PC-3 (cell line): Measurements from ENCODE around the gene ARMH4. TPM values are rescaled to one million over a fixed set of nuclear protein-coding genes. Genes with fewer than 3 reads are reported as not detected.

Experiments used
- ATAC-seq: fragments of 200-7000 bp; cut with Tn5 transposase; 2 replicates; pipeline ENCODE4 v1.9.1; 2020; ENCODE audit warnings: mild to moderate bottlenecking, moderate library complexity
- BruUV-seq: library from RNA; stranded (reverse); fragments of 400-500 nt; replicated peaks from 2 replicates; lab custom pipeline; 2021; lab: Mats Ljungman, UMichigan
- CTCF ChIA-PET: fragments of 300-600 bp; sonication (Branson Sonifier 250); formaldehyde crosslinking; loops from one replicate; lab custom pipeline; 2022; ENCODE audit warnings: antibody characterized with exemption; lab: Charles Lee
- POLR2A ChIA-PET: fragments of 300-600 bp; sonication (Branson Sonifier 250); formaldehyde crosslinking; loops from one replicate; lab custom pipeline; 2022; ENCODE audit warnings: antibody characterized with exemption; ENCODE audit not compliant: unreplicated experiment; lab: Charles Lee
- DNase-seq: peaks from one replicate; pipeline ENCODE4 v3.0.0-alpha.2; 2015
- H2AFZ ChIP-seq: fragments of 300-600 bp; sonication (generic); 2 replicates; pipeline ENCODE4 v1.6.0; 2016; ENCODE audit warnings: antibody characterized with exemption, low read length
- H3F3A ChIP-seq: fragments of 300-600 bp; sonication (generic); one replicate; pipeline ENCODE4 v1.6.0; 2017; ENCODE audit warnings: antibody characterized with exemption, low read length, control low read depth, mild to moderate bottlenecking; ENCODE audit not compliant: unreplicated experiment
- H3K27ac ChIP-seq: fragments of 300-600 bp; sonication (generic); 2 replicates; pipeline ENCODE4 v1.5.1; 2016; ENCODE audit warnings: mild to moderate bottlenecking, low read length
- H3K27me3 ChIP-seq: fragments of 300-600 bp; sonication (generic); 2 replicates; pipeline ENCODE4 v1.6.1; 2016; ENCODE audit warnings: low read length, mixed read lengths
- H3K36me3 ChIP-seq: fragments of 300-600 bp; sonication (generic); 2 replicates; pipeline ENCODE4 v1.6.1; 2016; ENCODE audit warnings: low read depth, mixed run types, low read length, mixed read lengths
- H3K4me1 ChIP-seq: fragments of 300-600 bp; sonication (generic); 2 replicates; pipeline ENCODE4 v1.5.1; 2016; ENCODE audit warnings: low read length; ENCODE audit not compliant: insufficient read depth
- H3K4me2 ChIP-seq: fragments of 300-600 bp; sonication (generic); 2 replicates; pipeline ENCODE4 v1.6.0; 2016; ENCODE audit warnings: low read length
- H3K4me3 ChIP-seq: fragments of 300-600 bp; sonication (generic); 2 replicates; pipeline ENCODE4 v1.5.1; 2016; ENCODE audit warnings: mild to moderate bottlenecking, low read length, mixed read lengths
- H3K79me2 ChIP-seq: fragments of 300-600 bp; sonication (generic); 2 replicates; pipeline ENCODE4 v1.6.1; 2017; ENCODE audit warnings: low read length, mixed read lengths
- H3K9ac ChIP-seq: fragments of 300-600 bp; sonication (generic); 2 replicates; pipeline ENCODE4 v1.6.0; 2016; ENCODE audit warnings: mild to moderate bottlenecking, low read length
- H3K9me2 ChIP-seq: fragments of 300-600 bp; sonication (generic); replicated peaks from 2 replicates; pipeline ENCODE4 v1.6.1; 2016; ENCODE audit warnings: mixed run types, low read length, mixed read lengths
- H3K9me3 ChIP-seq: fragments of 300-600 bp; sonication (generic); 2 replicates; pipeline ENCODE4 v1.6.1; 2016; ENCODE audit warnings: low read length, mixed read lengths
- H4K20me1 ChIP-seq: fragments of 300-600 bp; sonication (generic); 2 replicates; pipeline ENCODE4 v1.6.1; 2016; ENCODE audit warnings: low read length, mixed read lengths
- EZH2 ChIP-seq: fragments of 300-600 bp; sonication (generic); IDR thresholded peaks from one replicate; pipeline ENCODE4 v1.6.1; 2017; ENCODE audit warnings: antibody characterized with exemption, mild to moderate bottlenecking, low read length; ENCODE audit not compliant: unreplicated experiment
- EZH2phosphoT487 ChIP-seq: fragments of 300-600 bp; sonication (generic); IDR thresholded peaks from 2 replicates; pipeline ENCODE4 v1.6.1; 2018; ENCODE audit warnings: mild to moderate bottlenecking, antibody characterized with exemption, low read length, borderline replicate concordance
- intact Hi-C: fragments of 100-400 bp; cut with micrococcal nuclease; formaldehyde crosslinking; loops from 2 replicates; pipeline ENCODE4 v1.9.0; 2023
- total RNA-seq: library from RNA; depleted of rRNA; stranded (reverse); fragments of >200 nt; gene quantifications from 2 replicates; pipeline ENCODE4 v1.2.3, GENCODE V29; 2014
- TF ChIP-seq, protein P1 (sequence below): fragments of 300-600 bp; sonication (generic); conservative IDR thresholded peaks from 2 replicates; pipeline ENCODE4 v1.5.1; 2017; ENCODE audit warnings: antibody characterized with exemption, low read depth, mild to moderate bottlenecking, low read length

Gene ARMH4
- total RNA-seq, 1 experiment from 2014 or later = 2.6 TPM

- no peak overlapping the region for H3K4me2 ChIP-seq
- H3K4me3 ChIP-seq = no peak overlapping the region
- ATAC-seq (no peak), DNase-seq (no peak)
- H3K4me1 ChIP-seq = no peaks in the 10 kb centered on the region
- intact Hi-C loops = no loop called here
- BruUV-seq = no TSS peak
- H3K36me3 ChIP-seq = no peaks in the 10 kb centered on the region
- no peaks in the 10 kb centered on the region for H3K9me3 ChIP-seq
- H3K27me3 ChIP-seq = peaks cover 72% of the 10 kb centered on the region
- H3K27ac ChIP-seq = no peak overlapping the region
- H4K20me1 ChIP-seq = no peaks in the 10 kb centered on the region
- no peak overlapping the region for H2AFZ ChIP-seq
- H3F3A ChIP-seq = no peaks in the 10 kb centered on the region
- ChIA-PET POLR2A (interaction anchor here (0.6 kb wide), 1 partner anchor 400 kb away, joined by 3 read pairs; no protein-coding TSS in a partner anchor), CTCF (interaction anchor here (0.6 kb wide), 1 partner anchor 58 kb away, joined by 3 read pairs; no protein-coding TSS in a partner anchor)
- H3K9ac ChIP-seq = no peak overlapping the region
- H3K9me2 ChIP-seq = no peaks in the 10 kb centered on the region
- H3K79me2 ChIP-seq = no peaks in the 10 kb centered on the region
- TF ChIP-seq EZH2 (no peak), EZH2phosphoT487 (no peak)
- TF ChIP-seq, protein P1, sequence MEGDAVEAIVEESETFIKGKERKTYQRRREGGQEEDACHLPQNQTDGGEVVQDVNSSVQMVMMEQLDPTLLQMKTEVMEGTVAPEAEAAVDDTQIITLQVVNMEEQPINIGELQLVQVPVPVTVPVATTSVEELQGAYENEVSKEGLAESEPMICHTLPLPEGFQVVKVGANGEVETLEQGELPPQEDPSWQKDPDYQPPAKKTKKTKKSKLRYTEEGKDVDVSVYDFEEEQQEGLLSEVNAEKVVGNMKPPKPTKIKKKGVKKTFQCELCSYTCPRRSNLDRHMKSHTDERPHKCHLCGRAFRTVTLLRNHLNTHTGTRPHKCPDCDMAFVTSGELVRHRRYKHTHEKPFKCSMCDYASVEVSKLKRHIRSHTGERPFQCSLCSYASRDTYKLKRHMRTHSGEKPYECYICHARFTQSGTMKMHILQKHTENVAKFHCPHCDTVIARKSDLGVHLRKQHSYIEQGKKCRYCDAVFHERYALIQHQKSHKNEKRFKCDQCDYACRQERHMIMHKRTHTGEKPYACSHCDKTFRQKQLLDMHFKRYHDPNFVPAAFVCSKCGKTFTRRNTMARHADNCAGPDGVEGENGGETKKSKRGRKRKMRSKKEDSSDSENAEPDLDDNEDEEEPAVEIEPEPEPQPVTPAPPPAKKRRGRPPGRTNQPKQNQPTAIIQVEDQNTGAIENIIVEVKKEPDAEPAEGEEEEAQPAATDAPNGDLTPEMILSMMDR = no peak
These were observed 103.8 kb downstream of the ARMH4 start for GRCh38 chr14:58048219-58048618.

DNA sequence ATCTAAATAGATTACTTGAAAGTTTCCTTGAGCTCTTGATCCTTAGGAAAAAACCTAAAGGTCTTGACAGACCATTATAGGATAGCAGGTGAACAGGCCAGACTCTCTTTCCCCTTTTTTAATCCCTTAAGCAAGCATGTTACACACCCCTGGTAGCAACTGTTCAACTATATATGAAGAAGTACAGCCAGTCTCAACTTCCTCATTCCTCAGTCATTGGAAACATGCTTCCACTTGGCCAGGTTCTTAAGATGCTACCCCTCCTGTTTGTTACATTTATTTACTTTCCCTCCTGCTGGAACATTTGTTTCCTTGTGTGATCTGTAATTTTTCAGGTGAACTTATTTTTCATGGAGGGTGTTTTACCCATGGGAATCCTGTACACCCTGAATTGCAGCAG, 124.1 kb downstream of the ARMH4 start:
- Histone ChIP-seq H3K79me2 (no peaks in the 10 kb centered on the region), H3F3A (no peaks in the 10 kb centered on the region), H3K9me3 (no peaks in the 10 kb centered on the region), H3K9me2 (no peaks in the 10 kb centered on the region), H3K4me2 (no peak overlapping the region), H3K27ac (no peak overlapping the region), H3K27me3 (peaks cover 58% of the 10 kb centered on the region), H3K36me3 (no peaks in the 10 kb centered on the region), H3K4me3 (no peak overlapping the region), H3K4me1 (no peaks in the 10 kb centered on the region), H4K20me1 (no peaks in the 10 kb centered on the region), H3K9ac (no peak overlapping the region), H2AFZ (no peak overlapping the region)
- no TSS peak for BruUV-seq
- no peak for ATAC-seq
- TF ChIP-seq, protein P1 = no peak
- no peak for TF ChIP-seq EZH2phosphoT487
- no peak for TF ChIP-seq EZH2
- intact Hi-C loops = no loop called here
- DNase-seq = no peak
- ChIA-PET CTCF (no interaction called here), POLR2A (no interaction called here)

GRCh38 chr14:58026967-58027366, 125.0 kb downstream of the ARMH4 start:
- no peak for TF ChIP-seq EZH2
- TF ChIP-seq, protein P1 = no peak
- TF ChIP-seq EZH2phosphoT487 = no peak
- no peak overlapping the region for H2AFZ ChIP-seq
- no peaks in the 10 kb centered on the region for H3F3A ChIP-seq
- BruUV-seq = no TSS peak
- H3K9me3 ChIP-seq = no peaks in the 10 kb centered on the region
- no peak for ATAC-seq
- H3K4me3 ChIP-seq = no peak overlapping the region
- POLR2A ChIA-PET = no interaction called here
- no peak overlapping the region for H3K27ac ChIP-seq
- no peak overlapping the region for H3K9ac ChIP-seq
- no peaks in the 10 kb centered on the region for H4K20me1 ChIP-seq
- no peaks in the 10 kb centered on the region for H3K4me1 ChIP-seq
- peak; percentile 36 for DNase-seq
- peaks cover 56% of the 10 kb centered on the region for H3K27me3 ChIP-seq
- H3K4me2 ChIP-seq = no peak overlapping the region
- no peaks in the 10 kb centered on the region for H3K36me3 ChIP-seq
- no peaks in the 10 kb centered on the region for H3K79me2 ChIP-seq
- CTCF ChIA-PET = no interaction called here
- intact Hi-C loops = no loop called here
- no peaks in the 10 kb centered on the region for H3K9me2 ChIP-seq
